Smooth muscle cell (in vitro differentiated cells): ENCODE data around the gene ANKS6. TPM values are rescaled to one million over a fixed set of nuclear protein-coding genes. Genes with fewer than 3 reads are reported as not detected.

Experiments used
- DNase-seq: peaks from one replicate; lab custom pipeline; 2025; ENCODE audit not compliant: unreplicated experiment; lab: John Stamatoyannopoulos, UW
- H2AFZ ChIP-seq: fragments of 200-600 bp; sonication (generic); 2 replicates; pipeline ENCODE4 v1.6.0; 2016; ENCODE audit warnings: antibody characterized with exemption, low read depth, mild to moderate bottlenecking
- H3F3A ChIP-seq: fragments of 200-600 bp; sonication (generic); 2 replicates; pipeline ENCODE4 v1.6.0; 2017; ENCODE audit warnings: antibody characterized with exemption, low read depth
- H3K27ac ChIP-seq: fragments of 200-600 bp; sonication (generic); 2 replicates; pipeline ENCODE4 v1.5.1; 2016; ENCODE audit warnings: low read depth, mild to moderate bottlenecking
- H3K27me3 ChIP-seq: fragments of 200-600 bp; sonication (generic); 2 replicates; pipeline ENCODE4 v1.6.1; 2016; ENCODE audit warnings: low read depth, mild to moderate bottlenecking
- H3K36me3 ChIP-seq: fragments of 200-600 bp; sonication (generic); 2 replicates; pipeline ENCODE4 v1.5.1; 2016; ENCODE audit warnings: low read depth
- H3K4me1 ChIP-seq: fragments of 200-600 bp; sonication (generic); 2 replicates; pipeline ENCODE4 v1.5.1; 2016; ENCODE audit warnings: low read depth
- H3K4me2 ChIP-seq: fragments of 200-600 bp; sonication (generic); 2 replicates; pipeline ENCODE4 v1.6.0; 2016; ENCODE audit warnings: mild to moderate bottlenecking
- H3K4me3 ChIP-seq: fragments of 200-600 bp; sonication (generic); 2 replicates; pipeline ENCODE4 v1.5.1; 2016; ENCODE audit warnings: mild to moderate bottlenecking
- H3K79me2 ChIP-seq: fragments of 200-600 bp; sonication (generic); 2 replicates; pipeline ENCODE4 v1.6.0; 2016; ENCODE audit warnings: low read depth, mild to moderate bottlenecking
- H3K9ac ChIP-seq: fragments of 200-600 bp; sonication (generic); 2 replicates; pipeline ENCODE4 v1.6.0; 2016; ENCODE audit warnings: low read depth
- H3K9me3 ChIP-seq: fragments of 200-600 bp; sonication (generic); replicated peaks from 2 replicates; pipeline ENCODE4 v1.5.1; 2016; ENCODE audit warnings: low read depth
- H4K20me1 ChIP-seq: fragments of 200-600 bp; sonication (generic); 2 replicates; pipeline ENCODE4 v1.6.0; 2016; ENCODE audit warnings: low read depth
- WGBS: methylation state at CpG from one replicate; pipeline ENCODE4 v1.1.7; 2016; ENCODE audit warnings: low lambda C conversion rate; 5-methylcytosine and 5-hydroxymethylcytosine counted together
- polyA plus RNA-seq: library from polyadenylated mRNA; unstranded; fragments of >200 nt; fragmentation: Nextera tagmentation; extraction: Ambion mirVana; gene quantifications from 2 replicates; pipeline ENCODE4 v1.2.1, GENCODE V29; 2016
- total RNA-seq: library from RNA; depleted of rRNA; stranded (reverse); fragments of >200 nt; gene quantifications from 2 replicates; pipeline ENCODE4 v1.2.3, GENCODE V29; 2014
- TF ChIP-seq, protein P1 (sequence below): fragments of 200-600 bp; sonication (generic); IDR thresholded peaks from 2 replicates; pipeline ENCODE4 v1.5.1; 2017; ENCODE audit warnings: borderline replicate concordance, mild to moderate bottlenecking, antibody characterized with exemption; ENCODE audit not compliant: insufficient read depth, poor library complexity, severe bottlenecking

Gene ANKS6
- total and polyA plus RNA-seq, 2 experiments from 2014 or later, result 10.5 to 13.6 TPM

DNA sequence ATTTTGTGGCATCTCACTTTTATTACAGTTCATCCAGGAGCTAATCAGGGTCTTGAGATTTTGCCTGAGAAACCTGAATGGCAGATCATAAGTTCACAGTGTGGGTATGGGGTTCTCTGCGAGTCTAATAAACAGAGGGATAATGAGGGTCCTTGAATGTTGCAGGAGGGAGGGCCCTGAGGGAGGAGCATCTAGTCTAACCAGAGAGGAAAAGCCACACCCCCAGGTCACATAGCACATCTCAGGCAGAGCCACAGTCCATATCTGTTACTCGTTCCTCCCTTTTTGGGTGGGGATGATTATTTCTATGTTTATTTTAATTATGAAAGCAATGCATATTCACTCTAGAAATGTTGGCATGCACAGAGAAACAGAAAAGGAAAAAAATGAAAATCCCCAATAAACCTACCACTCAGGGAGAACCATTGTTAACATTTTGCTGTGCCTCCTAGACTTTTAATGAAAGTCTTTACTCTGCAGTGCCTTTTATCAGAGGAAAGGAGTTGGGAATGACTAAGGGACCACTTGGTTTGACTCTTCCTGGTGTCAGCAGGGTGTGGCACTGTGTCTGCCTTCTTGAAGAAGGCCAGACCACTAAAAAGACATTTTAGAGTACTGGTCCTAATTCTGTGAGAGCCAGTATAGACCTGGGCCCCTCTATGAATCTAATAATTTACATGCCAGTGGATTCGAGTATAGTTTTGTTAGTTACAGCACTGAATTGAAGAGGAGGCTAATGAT lies 13.9 kb upstream of the ANKS6 start:
- no peak overlapping the region for H3K27ac ChIP-seq
- H3K36me3 ChIP-seq, result no peaks in the 10 kb centered on the region
- H3F3A ChIP-seq, result peaks cover 8% of the 10 kb centered on the region
- no peaks in the 10 kb centered on the region for H3K79me2 ChIP-seq
- H3K4me3 ChIP-seq, result no peak overlapping the region
- H3K9ac ChIP-seq, result no peak overlapping the region
- H2AFZ ChIP-seq, result no peak overlapping the region
- H4K20me1 ChIP-seq, result no peaks in the 10 kb centered on the region
- H3K4me1 ChIP-seq, result peaks cover 29% of the 10 kb centered on the region
- no peak overlapping the region for H3K4me2 ChIP-seq
- WGBS, result 68% methylated on average over 3 of the region's 3 CpGs
- H3K9me3 ChIP-seq, result no peaks in the 10 kb centered on the region
- peaks cover 17% of the 10 kb centered on the region for H3K27me3 ChIP-seq
- DNase-seq, result no peak
- TF ChIP-seq, protein P1, sequence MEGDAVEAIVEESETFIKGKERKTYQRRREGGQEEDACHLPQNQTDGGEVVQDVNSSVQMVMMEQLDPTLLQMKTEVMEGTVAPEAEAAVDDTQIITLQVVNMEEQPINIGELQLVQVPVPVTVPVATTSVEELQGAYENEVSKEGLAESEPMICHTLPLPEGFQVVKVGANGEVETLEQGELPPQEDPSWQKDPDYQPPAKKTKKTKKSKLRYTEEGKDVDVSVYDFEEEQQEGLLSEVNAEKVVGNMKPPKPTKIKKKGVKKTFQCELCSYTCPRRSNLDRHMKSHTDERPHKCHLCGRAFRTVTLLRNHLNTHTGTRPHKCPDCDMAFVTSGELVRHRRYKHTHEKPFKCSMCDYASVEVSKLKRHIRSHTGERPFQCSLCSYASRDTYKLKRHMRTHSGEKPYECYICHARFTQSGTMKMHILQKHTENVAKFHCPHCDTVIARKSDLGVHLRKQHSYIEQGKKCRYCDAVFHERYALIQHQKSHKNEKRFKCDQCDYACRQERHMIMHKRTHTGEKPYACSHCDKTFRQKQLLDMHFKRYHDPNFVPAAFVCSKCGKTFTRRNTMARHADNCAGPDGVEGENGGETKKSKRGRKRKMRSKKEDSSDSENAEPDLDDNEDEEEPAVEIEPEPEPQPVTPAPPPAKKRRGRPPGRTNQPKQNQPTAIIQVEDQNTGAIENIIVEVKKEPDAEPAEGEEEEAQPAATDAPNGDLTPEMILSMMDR, result no peak

DNA sequence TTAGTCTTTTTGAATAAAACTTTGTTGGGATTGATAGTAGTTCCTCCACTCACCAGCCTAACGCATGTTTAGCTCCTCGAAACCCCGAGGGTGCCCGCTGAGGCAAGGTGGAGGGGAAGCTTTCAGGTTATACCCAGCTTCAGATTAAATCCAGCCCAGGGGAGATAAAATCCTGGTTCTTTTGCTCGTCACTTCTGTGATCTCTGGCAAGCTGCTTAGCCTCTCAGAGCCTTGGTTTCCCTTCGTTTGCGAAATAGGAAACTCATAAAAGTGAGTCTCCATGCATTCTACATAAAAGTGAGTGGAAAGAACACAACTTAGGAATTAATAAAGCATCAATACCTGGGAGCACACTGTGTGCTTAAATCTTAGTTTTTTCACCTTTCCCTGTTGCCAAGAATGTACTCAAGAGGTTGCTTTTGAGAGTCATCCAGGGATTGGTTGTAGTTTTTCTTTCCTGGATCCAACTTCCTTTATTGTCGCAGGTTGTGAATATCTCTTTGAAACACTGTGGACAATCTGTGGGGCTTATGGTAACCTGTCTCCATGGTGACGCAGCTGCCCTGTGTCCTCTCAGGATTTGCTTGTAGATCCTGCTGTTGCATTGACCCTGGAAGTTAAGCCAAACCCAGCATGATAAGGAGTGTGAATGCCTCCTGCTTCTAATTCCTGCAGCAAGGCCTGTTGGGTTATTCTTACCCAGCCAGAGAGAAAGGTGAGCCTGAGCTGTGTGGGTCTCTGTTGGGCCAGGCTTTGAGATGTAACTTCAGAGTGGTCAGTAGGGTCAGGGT lies 13.2 kb upstream of the ANKS6 start:
- Histone ChIP-seq H3K4me2 (no peak overlapping the region), H2AFZ (no peak overlapping the region), H3K27ac (no peak overlapping the region), H3K4me1 (peaks cover 29% of the 10 kb centered on the region), H3K79me2 (no peaks in the 10 kb centered on the region), H3K27me3 (peaks cover 17% of the 10 kb centered on the region), H3K4me3 (no peak overlapping the region), H3K36me3 (no peaks in the 10 kb centered on the region), H3F3A (peaks cover 8% of the 10 kb centered on the region), H4K20me1 (no peaks in the 10 kb centered on the region), H3K9ac (no peak overlapping the region), H3K9me3 (no peaks in the 10 kb centered on the region)
- TF ChIP-seq, protein P1, result no peak
- no peak for DNase-seq
- WGBS, result 73% methylated on average over 9 of the region's 9 CpGs

DNA sequence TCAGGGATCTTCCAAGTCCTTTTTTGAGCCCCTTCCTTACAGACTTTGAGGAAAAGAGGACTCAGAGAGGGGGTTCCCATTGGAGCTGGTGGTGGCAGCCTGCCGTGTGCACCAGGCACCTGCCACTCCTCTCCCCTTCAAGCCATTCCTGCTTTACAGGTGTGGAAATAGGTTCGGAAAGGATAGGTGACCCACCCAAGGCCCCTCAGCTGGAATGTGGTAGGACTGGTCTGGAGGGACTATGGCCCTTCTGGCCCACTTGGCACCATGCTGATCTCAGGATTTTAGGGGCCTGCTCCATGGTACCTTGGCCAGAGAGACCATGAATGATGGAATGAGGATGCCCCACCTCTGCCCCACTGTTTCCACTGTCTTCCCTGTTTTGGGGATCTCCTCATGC lies 12.5 kb upstream of the ANKS6 start:
- 73% methylated on average over 2 of the region's 2 CpGs for WGBS
- no peak for DNase-seq

More for the DNA sequence above, 12.5 kb upstream of the ANKS6 start:
- H3K27ac ChIP-seq, result no peak overlapping the region
- H3K9ac ChIP-seq, result no peak overlapping the region
- peaks cover 21% of the 10 kb centered on the region for H3K27me3 ChIP-seq
- no peaks in the 10 kb centered on the region for H3K79me2 ChIP-seq
- H3K4me3 ChIP-seq, result no peak overlapping the region
- no peaks in the 10 kb centered on the region for H4K20me1 ChIP-seq
- H2AFZ ChIP-seq, result no peak overlapping the region
- H3K4me2 ChIP-seq, result no peak overlapping the region
- peaks cover 29% of the 10 kb centered on the region for H3K4me1 ChIP-seq
- TF ChIP-seq, protein P1, result no peak
- no peaks in the 10 kb centered on the region for H3K9me3 ChIP-seq
- no peaks in the 10 kb centered on the region for H3K36me3 ChIP-seq
- H3F3A ChIP-seq, result peaks cover 8% of the 10 kb centered on the region
